Ecto neural progenitor cell (in vitro differentiated cells): Measurements from ENCODE around the gene OXNAD1.
"Not testable (repeated sequence)": the region's sequence is repeated elsewhere in the genome, so short reads cannot be mapped to it uniquely, and the experiment has no call there.

Source experiments
- DNase-seq: peaks from one replicate; pipeline ENCODE4 v3.0.0-alpha.2; 2018; ENCODE audit warnings: low spot score

OXNAD1 gene

DNA sequence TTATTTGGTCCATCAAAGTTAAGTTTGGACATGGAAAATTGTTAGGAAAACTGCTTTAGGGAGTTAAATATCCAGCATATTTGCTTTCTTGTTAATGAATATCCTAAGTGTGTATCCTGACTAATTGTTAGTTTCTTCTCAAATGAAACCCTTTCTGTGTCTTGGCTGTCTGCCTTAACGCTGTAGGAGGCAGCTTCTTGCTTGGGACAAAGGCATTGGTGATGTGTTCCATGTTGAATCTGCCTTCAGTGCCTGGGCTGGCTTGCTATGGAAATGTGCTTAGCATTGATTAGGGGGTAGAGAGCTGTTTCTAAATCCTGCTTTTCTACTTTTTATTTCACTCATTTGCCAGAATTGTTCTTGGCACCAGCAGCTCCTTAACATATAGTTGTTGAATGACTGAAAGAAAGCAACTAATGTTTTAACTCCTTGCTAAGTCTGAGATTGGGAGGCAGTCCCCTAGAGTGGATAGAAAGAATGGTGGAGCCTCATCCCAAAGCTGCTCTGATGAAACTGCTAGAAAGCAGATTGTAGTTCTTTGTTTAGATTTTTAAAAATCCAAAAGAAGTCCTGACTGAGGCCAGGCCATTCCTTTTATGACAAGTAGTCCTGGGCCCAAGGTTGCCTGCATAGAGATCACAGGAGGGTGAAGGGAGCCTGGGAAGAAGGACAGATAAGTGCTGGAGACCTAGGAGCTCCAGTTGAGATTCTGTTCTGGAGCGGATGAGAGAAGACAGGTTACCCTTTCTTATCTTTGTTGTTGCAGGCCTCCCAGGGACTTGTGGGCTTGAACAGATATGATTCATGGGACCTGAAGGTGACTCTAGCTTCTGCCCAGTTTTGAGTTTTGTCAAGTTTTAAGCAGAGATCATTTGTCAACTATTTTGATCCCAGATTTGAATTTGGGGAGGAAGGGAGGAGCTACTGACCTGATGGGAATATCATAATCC lies 39.3 kb downstream of the OXNAD1 start:
- DNase-seq, result no peak

DNA sequence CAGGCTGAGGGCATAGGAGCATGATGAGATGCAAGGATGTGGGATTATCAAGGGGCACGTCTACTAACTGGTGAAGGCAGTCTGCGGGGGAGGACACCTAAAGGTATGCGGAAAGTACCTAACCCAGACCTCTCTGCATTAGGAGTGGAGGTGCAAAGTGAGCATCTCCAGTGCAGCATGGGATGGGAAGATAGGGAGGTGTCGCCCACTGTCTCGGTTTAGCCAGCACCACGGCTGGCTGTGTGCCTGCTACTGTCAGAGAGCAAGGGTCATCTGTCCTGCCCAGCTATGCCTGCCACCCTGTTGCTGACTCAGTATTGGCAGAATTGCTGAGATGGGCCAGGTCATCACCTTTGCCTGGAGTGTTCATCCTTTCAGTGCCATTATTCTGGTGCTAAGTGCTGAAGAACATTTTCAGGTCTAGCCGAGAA lies 40.1 kb downstream of the OXNAD1 start:
- DNase-seq, result no peak

DNA sequence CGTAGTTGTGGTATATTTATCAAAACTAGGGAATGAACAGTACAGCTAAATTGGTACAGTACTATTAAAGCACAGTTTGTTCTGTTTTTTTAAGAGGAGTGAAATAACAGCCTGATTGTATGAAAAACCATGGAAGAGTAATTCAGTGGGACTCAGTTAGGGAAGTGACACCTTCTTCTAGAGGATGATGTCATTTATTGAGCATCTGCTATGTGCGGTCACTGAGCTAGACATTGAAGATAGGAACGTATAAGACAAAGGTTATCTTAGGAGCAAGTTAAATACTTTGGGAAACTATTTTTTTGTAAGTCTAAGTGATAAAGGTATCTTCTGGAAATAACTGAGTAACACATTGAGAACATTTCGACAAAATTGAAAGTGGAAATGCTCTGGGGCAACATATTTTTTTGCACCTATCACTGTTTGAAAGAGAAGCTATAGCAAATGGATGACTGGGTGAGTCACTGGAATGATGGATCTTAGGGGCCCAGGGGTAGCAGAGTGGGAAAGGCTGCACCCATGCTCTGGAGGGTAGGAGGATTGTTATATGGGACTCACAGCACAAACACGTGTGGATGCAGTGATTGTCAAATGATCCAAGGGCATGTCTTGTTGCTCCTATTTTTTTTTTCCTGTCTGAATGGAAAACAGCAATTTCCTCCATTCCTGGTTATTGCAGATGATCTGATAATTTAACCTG lies 43.0 kb downstream of the OXNAD1 start:
- no peak for DNase-seq

DNA sequence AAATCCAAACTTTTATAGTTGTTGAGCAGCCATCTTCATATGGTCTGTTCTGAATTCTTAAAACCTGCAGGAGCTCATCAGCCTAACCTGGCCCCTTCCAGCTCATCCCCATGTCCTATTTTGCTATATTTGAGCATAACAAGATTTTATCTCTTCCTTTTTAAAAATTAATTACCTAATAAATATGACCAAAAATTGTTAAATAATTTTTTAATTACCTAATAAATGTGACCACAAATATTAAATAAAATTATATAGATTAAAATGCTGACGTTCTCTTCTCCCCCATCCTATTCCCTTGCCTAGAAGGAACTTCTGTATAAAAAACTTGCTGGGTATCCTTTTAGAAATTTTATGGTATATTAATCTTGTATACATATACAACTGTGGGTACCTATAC lies 43.7 kb downstream of the OXNAD1 start:
- no peak for DNase-seq

DNA sequence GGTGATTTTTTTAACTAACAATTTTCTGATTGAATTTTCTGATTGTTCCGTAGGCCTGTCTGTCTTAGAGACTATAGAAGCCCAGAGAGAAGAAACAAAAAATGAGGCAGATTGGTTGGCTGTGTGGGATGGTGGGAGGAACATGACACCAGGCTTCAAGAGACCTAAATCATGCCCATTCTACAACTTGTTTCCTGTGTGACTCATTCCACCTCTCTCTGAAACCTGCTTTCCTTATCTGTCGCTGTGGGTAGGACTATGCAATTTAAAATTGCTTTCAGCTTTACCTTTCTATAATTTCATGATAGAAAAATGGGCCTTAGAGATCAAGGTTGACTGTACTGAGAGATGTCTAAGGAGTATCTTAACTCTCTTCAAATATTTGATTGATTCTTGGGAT lies 44.5 kb downstream of the OXNAD1 start:
- DNase-seq, result no peak

DNA sequence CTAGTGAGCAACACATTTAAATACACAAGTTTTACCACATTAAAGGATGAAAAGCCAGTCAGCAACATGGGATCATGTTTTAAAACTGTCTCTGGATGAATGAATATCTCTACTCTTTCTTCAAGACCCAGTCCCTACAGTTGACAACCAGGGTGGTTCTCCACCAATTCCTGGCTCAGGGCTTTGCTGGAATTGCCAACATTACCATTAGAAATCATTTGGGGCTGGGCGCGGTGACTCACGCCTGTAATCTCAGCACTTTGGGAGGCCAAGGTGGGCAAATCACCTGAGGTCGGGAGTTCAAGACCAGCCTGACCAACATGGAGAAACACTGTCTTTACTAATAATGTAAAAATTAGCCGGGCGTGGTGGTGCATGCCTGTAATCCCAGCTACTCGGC lies 45.5 kb downstream of the OXNAD1 start:
- DNase-seq, result not testable (repeated sequence)

DNA sequence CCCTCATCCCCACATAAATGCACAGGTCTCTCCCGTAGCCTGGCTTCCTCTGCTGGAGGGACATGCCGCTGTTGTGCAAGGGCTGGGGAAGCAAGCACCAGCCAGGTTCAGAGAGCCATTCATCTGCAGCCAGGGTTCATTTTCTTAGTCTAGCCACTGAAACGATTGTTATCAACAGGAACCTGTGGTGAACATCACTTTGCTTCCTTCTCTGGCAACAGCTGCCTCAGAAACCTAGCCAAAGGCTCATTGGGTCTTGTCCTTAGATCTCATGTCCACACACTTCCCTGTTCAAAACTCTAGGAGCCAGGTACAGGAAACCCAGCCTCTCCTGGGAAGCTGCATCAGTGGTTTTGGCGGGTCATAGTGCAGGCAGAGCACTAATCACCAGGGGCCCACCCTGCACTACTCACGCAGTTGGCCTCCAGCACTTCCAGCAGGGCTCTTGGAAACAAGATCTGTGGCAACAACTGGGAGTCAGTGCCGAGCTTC lies 47.0 kb downstream of the OXNAD1 start:
- no peak for DNase-seq

DNA sequence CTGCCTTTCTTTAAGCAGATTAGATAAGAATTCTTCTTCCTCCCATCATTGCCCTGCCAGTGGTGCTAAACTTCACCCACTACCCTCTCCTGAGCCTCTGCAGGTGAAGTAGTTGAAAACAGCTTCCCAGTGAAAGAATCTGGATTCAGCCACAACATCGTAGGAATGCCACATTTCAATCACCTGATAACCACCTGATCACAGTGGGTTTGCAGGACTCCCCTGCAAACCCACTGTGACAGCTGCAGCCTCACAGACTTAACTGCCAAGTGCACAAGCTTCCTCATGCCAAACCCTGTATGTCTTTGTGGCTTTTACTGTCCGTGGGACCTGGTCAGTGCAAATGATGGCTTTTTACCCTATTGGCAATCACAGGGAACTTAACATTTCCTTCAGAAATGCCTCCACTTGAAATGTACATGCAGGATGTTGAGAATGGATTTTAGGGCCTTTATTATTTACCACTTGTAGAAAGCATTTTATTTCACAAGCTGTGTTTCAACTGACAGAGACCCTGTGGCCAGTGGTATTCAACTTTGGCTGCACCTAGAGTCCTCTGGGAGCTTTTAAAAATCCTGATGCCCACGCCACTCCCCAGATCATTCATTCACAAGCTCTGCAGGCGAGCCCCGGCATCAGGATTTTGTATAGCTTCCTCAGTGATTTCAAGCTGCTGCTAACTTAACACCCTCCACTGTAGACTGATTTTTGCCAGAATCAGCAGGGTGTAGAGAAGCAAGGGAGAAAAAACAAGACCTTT lies 49.1 kb downstream of the OXNAD1 start:
- DNase-seq, result no peak

DNA sequence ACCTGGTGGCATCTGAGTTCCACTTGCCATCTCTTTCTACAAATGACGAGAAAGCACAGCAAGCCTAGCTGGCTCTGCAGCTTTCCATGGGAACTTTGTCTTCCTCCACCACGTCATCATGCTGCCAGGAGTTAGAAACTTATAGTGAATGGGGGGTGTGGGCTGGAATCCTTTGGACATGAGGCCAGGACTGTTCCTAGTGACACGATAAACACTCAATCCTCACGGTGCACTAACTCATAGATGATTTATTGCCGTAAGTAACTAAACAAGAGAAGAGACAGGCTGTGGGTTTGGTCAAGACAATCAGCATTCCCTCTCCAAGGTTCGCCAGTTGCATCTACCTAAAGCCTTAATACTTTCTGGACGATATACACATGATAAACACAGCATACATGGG lies 50.6 kb downstream of the OXNAD1 start:
- no peak for DNase-seq

DNA sequence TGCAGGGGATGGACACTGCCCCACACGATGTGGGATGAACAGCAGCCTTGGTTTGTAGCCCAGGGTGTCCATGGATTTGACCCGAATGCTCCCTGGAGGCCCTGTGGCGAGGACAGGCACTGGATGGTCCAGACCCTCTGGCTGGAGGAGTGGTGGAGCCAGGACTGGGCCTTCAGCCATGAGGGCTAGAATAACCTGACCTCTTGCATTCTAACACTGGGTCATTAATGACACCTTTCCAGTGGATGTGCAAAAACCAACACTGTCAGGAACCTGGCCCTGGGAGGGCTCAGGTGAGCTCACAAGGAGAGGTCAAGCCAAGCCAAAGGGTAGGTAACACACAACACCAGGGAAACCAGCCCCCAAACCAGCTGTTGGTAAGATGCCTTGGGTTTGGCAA lies 51.4 kb downstream of the OXNAD1 start:
- no peak for DNase-seq

DNA sequence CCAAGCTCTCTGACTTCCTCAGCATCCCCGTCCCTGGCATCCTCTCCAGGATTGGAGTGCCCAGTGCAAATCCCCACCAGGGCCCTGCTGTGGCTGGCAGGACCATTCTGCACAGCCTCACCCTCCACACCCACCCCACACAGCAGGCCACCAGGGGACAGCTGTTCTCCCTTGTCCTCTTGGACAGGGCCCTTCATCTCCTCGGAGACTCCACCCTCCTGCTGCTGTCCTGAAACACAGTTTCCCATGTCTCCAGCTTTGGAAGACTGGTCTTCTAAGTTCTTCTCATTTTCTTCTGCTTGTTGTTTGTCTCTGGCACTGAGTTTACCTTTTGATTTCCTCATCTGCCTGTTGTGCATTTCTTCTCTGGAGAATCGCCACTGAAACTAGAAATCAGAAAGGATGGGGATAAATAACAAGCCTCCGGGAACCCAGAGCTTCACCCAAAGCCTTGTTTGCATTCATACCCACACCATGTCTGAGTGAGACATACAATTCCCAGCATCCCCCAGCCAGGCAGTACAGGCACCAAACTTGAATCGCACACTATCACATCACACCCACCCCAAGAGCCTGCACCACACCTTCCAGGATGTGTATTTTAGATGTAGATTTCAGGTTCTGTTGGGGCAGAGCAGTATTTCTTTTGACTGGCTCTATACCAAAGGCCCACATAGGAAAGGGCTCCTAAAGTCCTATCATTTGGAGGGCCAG lies 52.0 kb downstream of the OXNAD1 start:
- no peak for DNase-seq

DNA sequence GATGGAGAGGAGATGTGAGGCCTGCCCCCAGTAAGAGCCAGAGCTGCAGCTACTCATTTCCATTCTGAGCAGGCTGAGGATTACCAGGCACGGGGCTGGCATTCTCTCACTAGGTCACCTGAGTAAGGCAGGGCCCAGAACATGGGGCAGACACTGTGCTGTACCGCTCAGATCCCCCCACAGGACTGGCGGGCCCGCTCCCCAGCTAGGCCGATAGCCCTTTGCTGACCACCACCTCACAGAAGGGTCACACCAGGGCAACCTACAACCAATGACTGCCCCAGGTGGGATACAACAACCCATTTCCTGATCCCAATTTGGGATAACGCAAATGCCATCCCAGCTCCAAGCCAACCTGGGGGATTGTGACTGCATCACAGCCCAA lies 52.5 kb downstream of the OXNAD1 start:
- DNase-seq, result no peak

DNA sequence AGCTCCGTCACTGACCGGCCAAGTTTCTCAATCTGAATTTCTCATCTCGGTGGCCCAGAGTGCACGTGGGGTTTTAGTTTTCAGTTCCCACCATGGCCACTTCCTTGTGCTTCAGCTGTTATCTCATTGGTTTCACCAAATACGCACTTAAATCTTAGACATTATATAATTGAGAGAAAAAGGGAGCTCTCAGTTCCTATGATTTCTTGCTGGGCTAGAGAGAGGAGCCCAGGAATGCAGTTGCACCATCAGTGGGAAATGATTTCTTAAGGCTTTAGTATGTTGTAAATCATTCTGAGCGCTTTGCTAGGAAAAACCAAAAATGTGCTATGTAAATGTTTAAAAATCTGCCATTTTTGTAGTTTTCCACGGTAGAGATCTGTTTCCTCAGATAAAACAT lies 53.2 kb downstream of the OXNAD1 start:
- DNase-seq, result no peak

DNA sequence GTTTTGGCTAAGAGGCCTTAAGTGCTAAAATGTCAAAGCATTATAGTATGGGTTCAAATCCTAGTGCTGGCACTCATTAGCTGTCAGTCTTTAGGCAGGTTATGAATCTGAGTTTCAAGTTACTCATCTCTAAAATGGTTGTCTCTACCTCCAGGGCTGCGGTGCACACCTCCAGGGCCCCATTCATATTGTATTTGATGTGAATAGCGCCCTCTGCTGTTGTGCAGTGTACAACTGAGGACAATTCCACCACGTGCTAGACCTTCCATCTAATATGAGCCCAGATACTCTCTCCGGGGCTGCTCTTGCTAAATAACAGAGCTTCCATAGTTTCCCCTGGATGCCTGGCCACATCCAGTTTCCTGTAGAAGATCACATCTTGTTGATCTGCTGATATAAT lies 54.3 kb downstream of the OXNAD1 start:
- no peak for DNase-seq

DNA sequence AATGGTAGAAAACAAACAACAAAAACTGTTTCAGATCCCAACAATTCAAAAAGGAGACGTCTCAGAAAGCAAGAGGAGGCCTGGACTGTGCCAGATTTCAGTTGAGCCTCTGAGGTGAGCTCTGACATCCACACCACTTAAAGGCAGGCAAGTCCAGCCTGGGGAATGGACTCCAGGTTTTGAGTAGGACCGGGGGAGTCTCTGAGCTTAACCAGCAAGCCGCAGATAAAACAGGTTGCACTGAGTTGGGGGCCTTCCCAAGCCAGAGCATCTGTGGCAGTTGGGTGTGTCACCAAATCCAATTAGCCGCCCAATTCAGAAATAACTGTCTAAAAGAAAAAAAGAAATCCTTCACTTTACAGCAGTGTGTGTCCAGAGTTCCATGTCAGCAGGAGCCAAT lies 54.7 kb downstream of the OXNAD1 start:
- no peak for DNase-seq

DNA sequence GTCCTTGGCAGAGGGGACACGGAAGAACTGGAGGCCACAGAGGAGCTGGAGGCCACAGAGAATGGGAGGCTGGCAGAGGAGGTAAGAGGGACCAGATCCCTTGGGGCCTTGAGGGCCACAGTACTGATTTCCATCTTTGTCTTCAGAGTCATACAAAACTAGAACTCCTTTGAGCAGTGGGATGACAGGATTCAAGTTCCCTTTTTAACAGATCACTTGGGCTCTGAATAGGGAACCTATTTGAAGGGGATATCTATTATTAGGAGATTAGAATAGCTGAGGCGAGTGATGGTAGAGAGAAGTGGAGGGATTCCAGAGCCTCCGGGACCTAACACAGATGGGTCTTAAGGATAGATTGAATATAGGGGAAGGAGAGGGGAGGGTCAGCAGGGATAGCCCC lies 55.7 kb downstream of the OXNAD1 start:
- DNase-seq, result no peak

DNA sequence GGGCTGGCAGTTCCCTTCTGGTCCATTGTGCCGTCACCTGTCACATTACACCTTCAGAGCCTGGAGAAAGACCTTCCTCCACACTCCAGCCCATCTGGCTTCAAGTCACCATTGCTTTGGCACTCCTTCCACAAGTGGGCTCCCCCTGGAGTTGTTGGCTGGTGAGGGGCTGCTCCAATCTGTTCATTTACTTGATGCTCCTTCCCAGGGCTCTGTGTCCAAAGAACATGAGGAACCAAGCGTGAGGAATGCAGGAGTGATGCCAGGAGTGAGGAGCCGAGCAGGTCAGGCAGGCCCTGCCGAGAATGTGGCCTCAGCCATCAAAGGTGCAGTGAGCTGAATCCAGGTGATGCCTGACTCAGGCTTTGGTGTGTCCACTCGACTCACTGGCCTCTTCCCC lies 57.2 kb downstream of the OXNAD1 start:
- DNase-seq, result no peak

DNA sequence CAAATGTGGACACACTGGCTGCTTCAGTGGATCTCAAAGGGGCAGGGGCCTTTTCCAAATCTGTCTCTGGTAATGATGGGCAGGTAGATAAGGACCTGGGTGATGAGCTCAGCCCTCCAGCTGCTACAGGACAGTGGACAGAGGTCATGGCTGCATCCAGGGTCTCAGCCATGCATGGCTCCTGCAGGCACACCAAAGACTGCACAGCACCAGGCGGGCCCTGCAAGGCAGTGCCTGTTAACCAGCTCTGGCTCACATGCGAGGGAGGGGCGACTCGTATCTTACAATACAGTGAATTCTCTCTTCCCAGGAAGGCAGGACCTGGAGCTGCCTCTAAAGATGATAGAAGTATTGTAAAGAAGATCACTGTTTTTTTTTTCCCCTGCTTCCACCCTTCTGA lies 58.7 kb downstream of the OXNAD1 start:
- no peak for DNase-seq

DNA sequence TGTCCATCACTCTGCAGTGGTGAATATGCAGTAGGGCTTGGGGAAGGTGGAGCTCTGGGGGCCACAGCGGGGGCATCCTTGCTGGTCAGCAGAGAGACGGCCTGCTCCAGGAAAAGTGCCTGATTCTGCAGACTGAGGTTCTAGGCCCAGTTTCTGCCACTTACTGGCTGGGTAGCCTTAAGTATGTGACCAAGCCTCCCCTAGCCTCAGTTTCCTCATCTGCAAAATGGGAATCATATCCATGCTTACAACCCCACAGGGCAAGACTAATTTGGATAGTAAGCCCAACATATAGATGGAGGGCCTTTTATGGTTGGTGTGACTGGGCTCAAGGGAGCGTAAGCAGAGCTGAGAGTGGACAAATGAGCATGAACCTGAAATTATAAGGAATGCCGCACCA lies 60.8 kb downstream of the OXNAD1 start:
- DNase-seq, result no peak

DNA sequence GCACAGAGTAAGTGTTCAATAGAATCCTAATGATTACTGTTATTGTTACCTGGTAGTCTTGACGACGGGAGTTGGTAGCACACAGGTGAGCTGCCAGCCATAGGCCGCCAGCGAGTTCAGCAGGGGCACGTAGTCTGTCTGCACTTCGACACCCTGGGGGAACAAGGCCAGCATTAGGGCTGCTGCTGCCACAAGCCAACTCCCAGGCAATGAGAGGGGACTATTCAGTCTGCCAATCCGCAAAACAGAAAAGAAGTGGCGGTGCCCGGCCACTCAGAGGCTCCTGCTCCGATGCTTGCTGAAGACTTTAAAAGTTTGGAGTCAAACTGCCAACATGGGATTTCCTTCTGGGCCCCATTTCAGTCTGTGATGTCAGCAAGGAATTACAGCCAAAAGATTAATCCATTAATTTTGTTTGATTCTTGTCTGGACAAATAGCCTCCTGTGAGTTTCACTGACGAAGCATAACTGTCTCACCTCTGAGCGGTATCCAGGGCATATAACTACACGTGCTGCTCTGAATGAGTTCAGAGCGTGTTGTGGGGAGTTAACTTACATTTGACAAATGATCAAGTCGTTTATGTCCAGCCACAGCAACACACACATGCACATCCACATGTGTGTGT lies 61.8 kb downstream of the OXNAD1 start:
- DNase-seq, result no peak

DNA sequence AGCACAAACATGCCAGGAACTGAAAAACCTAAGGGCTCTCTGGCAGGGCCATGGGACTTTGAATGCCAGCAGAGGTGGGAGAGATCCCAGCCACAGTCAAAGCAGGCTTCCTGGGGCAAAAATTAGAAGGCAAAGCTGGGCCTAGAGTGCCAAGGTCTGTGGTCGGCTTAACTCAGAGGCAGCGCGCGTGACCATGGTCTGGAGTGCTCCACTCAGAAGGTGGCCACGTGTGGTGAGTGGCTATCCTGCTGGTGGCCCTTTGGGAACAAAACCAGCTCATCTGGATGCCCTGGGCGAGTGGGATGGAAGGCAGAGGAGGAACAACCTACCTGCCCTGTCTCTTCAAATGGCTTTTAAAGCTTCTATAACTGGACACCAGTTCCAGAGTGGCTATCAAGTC lies 63.1 kb downstream of the OXNAD1 start:
- no peak for DNase-seq
